Measurements from ENCODE around the gene NUDT3.
"Not testable (repeated sequence)": the region's sequence is repeated elsewhere in the genome, so short reads cannot be mapped to it uniquely, and the experiment has no call there.

NUDT3 gene

DNA sequence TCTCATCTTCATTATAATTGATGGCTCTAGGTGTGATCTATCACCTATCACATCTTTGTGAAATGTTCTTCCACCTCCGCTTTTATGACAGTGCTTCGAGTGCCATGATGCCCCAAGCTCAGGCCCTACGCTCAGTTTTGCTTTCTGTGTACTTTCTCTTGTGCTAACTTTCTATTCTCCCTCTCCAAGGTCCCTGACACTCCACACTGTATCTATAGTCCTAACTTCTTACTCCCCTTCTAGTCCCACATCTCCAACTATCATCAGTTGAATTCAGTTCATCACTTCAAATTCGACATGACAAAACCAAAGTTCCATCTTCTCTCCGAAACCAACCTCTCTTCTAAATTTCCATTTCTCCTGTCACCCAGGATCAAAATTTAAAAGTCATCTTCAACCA lies 16.6 kb downstream of the NUDT3 start:
- H3K4me3 ChIP-seq (ENCODE audit: low read depth, low read length), result no peak overlapping the region
- TF ChIP-seq, protein P1, sequence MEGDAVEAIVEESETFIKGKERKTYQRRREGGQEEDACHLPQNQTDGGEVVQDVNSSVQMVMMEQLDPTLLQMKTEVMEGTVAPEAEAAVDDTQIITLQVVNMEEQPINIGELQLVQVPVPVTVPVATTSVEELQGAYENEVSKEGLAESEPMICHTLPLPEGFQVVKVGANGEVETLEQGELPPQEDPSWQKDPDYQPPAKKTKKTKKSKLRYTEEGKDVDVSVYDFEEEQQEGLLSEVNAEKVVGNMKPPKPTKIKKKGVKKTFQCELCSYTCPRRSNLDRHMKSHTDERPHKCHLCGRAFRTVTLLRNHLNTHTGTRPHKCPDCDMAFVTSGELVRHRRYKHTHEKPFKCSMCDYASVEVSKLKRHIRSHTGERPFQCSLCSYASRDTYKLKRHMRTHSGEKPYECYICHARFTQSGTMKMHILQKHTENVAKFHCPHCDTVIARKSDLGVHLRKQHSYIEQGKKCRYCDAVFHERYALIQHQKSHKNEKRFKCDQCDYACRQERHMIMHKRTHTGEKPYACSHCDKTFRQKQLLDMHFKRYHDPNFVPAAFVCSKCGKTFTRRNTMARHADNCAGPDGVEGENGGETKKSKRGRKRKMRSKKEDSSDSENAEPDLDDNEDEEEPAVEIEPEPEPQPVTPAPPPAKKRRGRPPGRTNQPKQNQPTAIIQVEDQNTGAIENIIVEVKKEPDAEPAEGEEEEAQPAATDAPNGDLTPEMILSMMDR (IDR thresholded peaks at IDR 0.05; ENCODE audit: low read depth, low read length), result no peak

DNA sequence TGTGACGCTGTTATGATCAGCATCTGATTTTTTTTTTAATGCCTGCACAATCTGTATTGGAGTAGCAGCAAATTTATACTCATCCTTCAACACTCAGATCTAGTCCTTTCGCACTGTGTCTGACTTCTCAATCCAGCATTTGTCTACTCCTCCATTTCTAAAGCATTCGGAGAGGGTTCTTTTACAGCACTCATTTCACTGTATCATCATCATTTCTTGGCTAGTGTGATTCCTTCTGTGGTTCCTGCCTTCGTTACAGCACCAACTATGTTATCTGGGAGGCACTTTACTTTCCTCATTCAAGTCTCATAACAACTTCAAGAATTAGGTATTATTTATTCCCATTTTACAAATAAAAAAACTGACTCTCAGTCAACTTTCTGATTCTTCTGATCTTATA lies 18.0 kb downstream of the NUDT3 start:
- no peak overlapping the region for H3K4me3 ChIP-seq (ENCODE audit: low read depth, low read length)
- TF ChIP-seq, protein P1 (IDR thresholded peaks at IDR 0.05; ENCODE audit: low read depth, low read length), result no peak

DNA sequence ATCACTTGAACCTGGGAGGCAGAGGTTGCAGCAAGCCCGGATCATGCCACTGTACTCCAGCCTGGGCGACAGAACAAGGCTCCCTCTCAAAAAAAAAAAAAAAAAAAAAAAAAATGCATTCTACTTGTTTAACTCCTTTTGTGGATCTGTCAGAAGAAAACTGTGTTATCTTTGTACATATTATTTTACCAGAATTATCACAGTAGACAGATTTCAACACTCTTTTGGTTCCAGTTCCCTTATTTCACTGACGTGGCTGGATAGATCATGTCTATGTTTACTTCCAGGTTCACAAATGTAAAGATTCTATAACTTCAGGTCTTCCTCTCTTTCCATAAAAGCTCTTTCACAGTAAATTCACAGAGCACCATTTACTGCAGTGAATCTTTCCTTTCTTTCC lies 18.4 kb downstream of the NUDT3 start:
- H3K4me3 ChIP-seq (ENCODE audit: low read depth, low read length), result no peak overlapping the region
- TF ChIP-seq, protein P1 (IDR thresholded peaks at IDR 0.05; ENCODE audit: low read depth, low read length), result no peak

DNA sequence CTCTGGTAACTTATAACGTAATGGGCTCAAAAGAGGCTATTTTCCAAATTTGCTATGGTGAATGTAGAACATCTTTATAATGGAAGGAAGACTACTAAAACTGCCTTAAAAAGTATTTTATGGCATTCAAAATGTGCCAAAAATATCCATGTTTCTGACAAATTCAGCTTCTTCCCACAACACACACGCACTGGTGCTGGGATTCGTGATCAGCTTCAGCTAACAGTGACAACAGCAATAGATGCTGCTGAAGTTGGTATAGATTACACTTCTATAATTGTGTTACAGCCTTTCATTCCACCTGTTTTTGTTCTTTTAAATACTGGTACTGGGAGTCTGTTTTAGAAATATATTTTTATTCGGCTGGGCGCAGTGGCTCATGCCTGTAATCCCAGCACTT lies 19.0 kb downstream of the NUDT3 start:
- H3K4me3 ChIP-seq (ENCODE audit: low read depth, low read length), result no peak overlapping the region
- TF ChIP-seq, protein P1 (IDR thresholded peaks at IDR 0.05; ENCODE audit: low read depth, low read length), result no peak

DNA sequence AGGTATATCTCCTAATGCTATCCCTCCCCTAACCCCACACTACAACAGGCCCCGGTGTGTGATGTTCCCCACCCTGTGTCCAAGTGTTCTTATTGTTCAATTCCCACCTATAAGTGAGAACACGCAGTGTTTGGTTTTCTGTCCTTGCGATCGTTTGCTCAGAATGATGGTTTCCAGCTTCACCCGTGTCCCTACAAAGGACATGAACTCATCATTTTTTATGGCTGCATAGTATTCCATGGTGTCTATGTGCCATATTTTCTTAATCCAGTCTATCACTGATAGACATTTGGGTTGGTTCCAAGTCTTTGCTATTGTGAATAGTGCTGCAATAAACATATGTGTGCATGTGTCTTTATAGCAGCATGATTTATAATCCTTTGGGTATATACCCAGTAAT lies 20.6 kb downstream of the NUDT3 start:
- not testable (repeated sequence) for H3K4me3 ChIP-seq (ENCODE audit: low read depth, low read length)

DNA sequence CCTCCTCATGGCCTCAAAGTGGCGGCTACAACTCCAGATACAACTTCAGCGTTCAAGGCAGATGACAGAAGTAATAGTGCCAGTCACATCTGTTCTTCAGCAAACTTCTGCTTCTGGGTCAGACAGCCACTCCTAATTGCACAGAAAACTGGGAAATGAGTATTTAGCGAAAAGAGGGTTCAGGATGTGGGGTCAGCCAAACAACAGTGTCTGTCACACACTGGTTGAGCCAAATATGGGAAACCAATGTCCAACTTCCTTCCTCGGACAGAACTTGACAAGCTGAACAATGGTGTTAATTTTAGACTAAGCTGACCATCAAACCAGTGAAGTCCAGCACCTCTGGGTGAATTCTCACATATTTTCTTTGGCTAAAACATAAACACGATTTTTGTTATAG lies 22.1 kb downstream of the NUDT3 start:
- TF ChIP-seq, protein P1 (IDR thresholded peaks at IDR 0.05; ENCODE audit: low read depth, low read length), result no peak
- H3K4me3 ChIP-seq (ENCODE audit: low read depth, low read length), result no peak overlapping the region

DNA sequence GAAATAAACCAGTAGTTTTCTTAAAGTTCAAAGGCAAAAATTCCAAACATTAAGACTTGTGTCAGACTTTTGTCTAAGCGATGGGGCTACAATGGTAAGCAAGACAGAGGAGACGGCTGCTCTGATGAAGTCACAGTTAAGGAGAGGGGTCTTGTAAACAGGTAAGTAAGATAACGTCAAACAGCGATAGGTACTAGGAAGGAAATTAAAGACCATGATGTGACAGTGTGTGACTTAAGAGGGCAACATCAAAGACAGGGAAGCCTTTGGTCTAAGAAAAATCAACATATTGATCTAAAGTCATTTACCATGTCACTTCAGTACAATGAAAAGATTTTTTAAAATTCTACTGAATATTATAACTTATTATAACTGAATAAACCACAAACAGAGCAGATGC lies 23.1 kb downstream of the NUDT3 start:
- no peak overlapping the region for H3K4me3 ChIP-seq (ENCODE audit: low read depth, low read length)
- TF ChIP-seq, protein P1 (IDR thresholded peaks at IDR 0.05; ENCODE audit: low read depth, low read length), result no peak

DNA sequence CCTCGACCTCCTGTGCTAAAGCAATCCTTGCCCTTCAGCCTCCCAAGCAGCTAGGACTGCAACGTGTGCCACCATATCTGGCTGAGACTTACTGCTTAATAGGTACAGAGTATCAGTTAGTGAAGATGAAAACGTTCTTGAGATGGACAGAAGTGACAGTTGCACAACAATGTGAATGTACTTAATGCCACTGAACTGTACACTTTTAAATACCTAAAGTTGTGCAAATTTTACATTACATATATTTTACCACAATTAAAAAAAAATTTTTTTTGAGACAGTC lies 25.9 kb downstream of the NUDT3 start:
- TF ChIP-seq, protein P1 (IDR thresholded peaks at IDR 0.05; ENCODE audit: low read depth, low read length), result no peak
- H3K4me3 ChIP-seq (ENCODE audit: low read depth, low read length), result no peak overlapping the region

DNA sequence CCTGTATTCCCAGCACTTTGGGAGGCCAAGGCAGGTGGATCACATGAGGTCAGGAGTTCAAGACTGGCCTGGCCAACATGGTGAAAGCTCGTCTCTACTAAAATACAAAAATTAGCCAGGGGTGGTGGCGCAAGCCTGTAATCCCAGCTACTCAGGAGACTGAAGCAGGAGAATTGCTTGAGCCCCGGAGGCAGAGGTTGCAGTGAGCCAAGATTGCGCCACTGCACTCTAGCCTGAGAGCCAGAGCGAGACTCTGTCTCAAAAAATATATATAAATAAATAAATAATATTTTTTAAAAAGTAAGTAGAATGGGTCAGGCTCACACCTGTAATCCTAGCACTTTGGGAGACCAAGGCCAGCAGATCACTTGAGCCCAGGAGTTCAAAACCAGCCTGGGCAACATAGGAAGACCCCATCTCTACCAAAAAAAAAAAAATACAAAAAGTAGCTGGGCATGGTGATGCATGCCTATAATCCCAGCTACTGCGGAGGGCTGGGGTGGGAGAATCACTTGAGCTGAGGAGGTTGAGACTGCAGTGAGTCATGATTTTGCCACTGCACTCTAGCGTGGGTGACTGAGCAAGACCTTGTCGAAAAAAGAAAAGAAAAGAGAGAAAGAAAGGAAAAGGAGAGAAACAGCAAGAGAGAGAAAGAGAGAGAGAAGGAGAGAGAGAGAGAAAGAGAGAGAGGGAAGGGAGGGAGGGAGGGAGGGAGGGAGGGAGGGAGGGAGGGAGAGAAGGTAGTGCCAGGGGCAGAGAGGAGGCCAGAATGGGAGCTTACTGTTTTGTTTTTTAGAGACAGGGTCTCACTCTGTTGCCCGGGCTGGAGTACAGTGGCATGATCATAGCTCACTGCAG lies 26.5 kb downstream of the NUDT3 start:
- not testable (repeated sequence) for H3K4me3 ChIP-seq (ENCODE audit: low read depth, low read length)

DNA sequence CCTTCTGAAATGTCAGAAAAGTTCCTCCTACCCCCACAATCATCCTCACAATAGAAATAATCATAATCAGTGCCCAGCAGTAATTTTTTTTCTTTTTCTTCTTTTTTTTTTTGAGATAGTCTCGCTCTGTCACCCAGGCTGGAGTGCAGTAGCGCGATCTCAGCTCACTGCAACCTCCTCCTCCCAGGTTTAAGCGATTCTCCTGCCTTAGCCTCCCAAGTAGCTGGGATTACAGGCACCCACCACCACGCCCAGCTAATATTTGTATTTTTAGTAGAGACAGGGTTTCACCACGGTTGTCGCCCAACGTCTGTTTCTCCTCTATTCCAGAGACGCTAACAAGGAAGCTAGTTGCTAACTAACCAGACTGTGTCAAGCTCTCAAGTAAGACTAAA lies 28.8 kb downstream of the NUDT3 start:
- H3K4me3 ChIP-seq (ENCODE audit: low read depth, low read length), result not testable (repeated sequence)
